ENCODE results near the gene TRPM4. TPM values are rescaled to one million over a fixed set of nuclear protein-coding genes. Genes with fewer than 3 reads are reported as not detected.
A peak's percentile ranks its signal among the peaks of the same experiment; 100 is the strongest.
"Not testable (repeated sequence)": the region's sequence is repeated elsewhere in the genome, so short reads cannot be mapped to it uniquely, and the experiment has no call there.

TRPM4 gene
- total RNA-seq, 6 experiments from 2014 or later, result 9.2 to 31.1 (median 14.3) TPM

DNA sequence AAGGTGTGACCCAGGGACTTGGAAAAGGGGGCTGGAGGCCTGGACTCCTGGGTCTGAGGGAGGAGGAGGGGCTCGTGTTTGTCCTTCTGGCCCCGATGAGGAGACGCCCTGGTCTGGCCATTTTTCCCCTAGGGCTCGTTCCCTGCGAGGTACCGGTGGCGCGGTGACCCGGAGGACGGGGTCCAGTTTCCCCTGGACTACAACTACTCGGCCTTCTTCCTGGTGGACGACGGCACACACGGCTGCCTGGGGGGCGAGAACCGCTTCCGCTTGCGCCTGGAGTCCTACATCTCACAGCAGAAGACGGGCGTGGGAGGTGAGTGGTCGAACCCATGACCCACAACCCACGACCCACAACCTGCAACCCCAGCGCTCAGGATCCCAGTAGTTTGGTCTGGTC, 10.8 kb downstream of the TRPM4 start:
- Histone ChIP-seq H3K27ac (no peak overlapping the region), H3K9me3 (no peaks in the 10 kb centered on the region), H3K4me3 (no peak overlapping the region), H3K4me1 (peaks cover 0 to 8% (median 0%) of the 10 kb centered on the region in 4 donors), H3K27me3 (no peaks in the 10 kb centered on the region), H3K36me3 (no peaks in the 10 kb centered on the region)
- TF ChIP-seq CTCF (IDR thresholded peaks at IDR 0.05) (no peak), POLR2A (IDR thresholded peaks at IDR 0.05) (no peak)
- ATAC-seq, result no peak
- intact Hi-C loops (cut with DNase I), result no loop called here
- 91% methylated on average over 4 of the region's 23 CpGs for WGBS (ENCODE audit: insufficient coverage, low coverage, low lambda C conversion rate, missing lambda C conversion rate)
- no peak for DNase-seq

- Histone ChIP-seq H3K4me3 (no peak overlapping the region), H3K9me3 (no peaks in the 10 kb centered on the region), H3K27me3 (no peaks in the 10 kb centered on the region), H3K4me1 (peaks cover 0 to 8% (median 0%) of the 10 kb centered on the region in 4 donors), H3K27ac (no peak overlapping the region), H3K36me3 (no peaks in the 10 kb centered on the region)
- intact Hi-C loops (cut with DNase I), result no loop called here
- WGBS (ENCODE audit: insufficient coverage, low coverage, low lambda C conversion rate, missing lambda C conversion rate), result 92% methylated on average over 2 of the region's 2 CpGs
- DNase-seq, result no peak
- TF ChIP-seq CTCF (IDR thresholded peaks at IDR 0.05), result no peak
- TF ChIP-seq POLR2A (IDR thresholded peaks at IDR 0.05), result no peak
- ATAC-seq, result no peak
Observed at GRCh38 chr19:49173198-49173597, 15.6 kb downstream of the TRPM4 start.

DNA sequence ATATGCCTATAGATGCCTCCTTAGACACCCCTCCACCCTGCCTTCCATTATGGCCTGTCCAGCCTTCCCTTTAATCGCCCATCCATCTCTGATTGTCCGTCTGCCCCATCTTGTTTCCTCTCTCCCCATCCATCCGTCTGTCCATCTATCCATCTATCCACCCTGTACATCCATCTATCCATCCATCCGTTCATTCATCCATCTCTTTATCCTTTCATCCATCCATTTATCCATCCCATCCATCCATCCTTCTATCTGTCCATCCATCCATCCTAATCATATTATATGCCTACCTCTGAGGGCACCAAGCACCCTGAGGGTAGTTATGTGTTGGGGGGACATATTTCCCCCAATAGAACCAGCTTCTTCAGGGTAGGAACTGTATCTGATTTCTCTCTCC, 23.1 kb downstream of the TRPM4 start:
- intact Hi-C loops (cut with DNase I), result no loop called here
- no peaks in the 10 kb centered on the region for H3K36me3 ChIP-seq
- no peak for TF ChIP-seq POLR2A (IDR thresholded peaks at IDR 0.05)
- ATAC-seq (no peak), DNase-seq (no peak)
- H3K4me1 ChIP-seq, result no peaks in the 10 kb centered on the region
- no peak overlapping the region for H3K27ac ChIP-seq
- no peak overlapping the region for H3K4me3 ChIP-seq
- H3K9me3 ChIP-seq, result no peaks in the 10 kb centered on the region
- no peaks in the 10 kb centered on the region for H3K27me3 ChIP-seq
- WGBS (ENCODE audit: insufficient coverage, low coverage, low lambda C conversion rate, missing lambda C conversion rate), result 82% methylated on average over 4 of the region's 4 CpGs

DNA sequence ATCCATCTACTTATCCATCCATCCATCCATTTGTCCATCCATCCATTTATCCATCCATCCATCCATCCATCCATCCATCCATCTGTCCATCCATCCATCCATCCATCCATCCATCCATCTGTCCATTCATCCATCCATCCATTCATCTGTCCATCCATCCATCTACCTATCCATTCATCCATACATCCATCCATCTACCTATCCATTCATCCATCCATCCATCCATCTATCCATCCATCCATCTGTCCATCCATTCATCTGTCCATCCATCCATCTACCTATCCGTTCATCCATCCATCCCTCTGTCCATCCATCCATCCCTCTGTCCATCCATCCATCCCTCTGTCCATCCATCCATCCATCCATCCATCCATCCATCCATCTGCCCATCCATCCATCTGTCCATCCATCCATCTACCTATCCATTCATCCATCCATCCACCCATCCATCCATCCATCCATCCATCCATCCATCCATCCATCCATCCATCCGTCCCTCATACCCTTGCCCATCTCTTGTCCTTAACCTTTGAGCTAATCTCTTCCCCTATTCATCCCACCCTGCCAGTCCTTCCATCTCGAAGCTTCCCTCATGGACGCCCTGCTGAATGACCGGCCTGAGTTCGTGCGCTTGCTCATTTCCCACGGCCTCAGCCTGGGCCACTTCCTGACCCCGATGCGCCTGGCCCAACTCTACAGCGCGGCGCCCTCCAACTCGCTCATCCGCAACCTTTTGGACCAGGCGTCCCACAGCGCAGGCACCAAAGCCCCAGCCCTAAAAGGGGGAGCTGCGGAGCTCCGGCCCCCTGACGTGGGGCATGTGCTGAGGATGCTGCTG, 24.6 kb downstream of the TRPM4 start:
- 79% methylated on average over 5 of the region's 20 CpGs for WGBS (ENCODE audit: insufficient coverage, low coverage, low lambda C conversion rate, missing lambda C conversion rate)
- H3K27ac ChIP-seq; ATAC-seq; intact Hi-C loops (cut with DNase I); H3K9me3 ChIP-seq; H3K36me3 ChIP-seq; H3K4me3 ChIP-seq; H3K4me1 ChIP-seq; H3K27me3 ChIP-seq; DNase-seq: not testable (repeated sequence)

DNA sequence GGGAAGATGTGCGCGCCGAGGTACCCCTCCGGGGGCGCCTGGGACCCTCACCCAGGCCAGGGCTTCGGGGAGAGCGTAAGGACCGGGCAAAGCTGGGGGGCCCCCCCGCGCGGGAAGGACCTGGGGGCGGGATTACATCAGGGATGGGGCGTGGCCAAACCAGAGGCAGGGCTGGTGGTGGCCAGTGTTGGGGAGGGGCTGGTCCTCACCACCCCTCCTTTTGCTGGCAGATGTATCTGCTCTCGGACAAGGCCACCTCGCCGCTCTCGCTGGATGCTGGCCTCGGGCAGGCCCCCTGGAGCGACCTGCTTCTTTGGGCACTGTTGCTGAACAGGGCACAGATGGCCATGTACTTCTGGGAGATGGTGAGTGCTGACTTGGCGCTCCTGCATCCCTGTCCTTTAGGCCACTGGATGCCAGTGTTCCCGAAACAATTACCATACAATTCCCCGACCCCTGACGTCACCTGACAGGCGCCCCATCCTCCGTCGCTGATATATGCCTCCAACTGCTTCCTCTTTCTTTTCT, 25.3 kb downstream of the TRPM4 start:
- no peaks in the 10 kb centered on the region for H3K4me1 ChIP-seq
- WGBS (ENCODE audit: insufficient coverage, low coverage, low lambda C conversion rate, missing lambda C conversion rate), result no CpG with 5 or more reads among the region's 26 CpGs
- no peaks in the 10 kb centered on the region for H3K9me3 ChIP-seq
- H3K4me3 ChIP-seq, result no peak overlapping the region
- ATAC-seq, result peak in 1 of 4 donors; percentile 40
- no peak for DNase-seq
- H3K36me3 ChIP-seq, result no peaks in the 10 kb centered on the region
- intact Hi-C loops (cut with DNase I), result no loop called here
- no peaks in the 10 kb centered on the region for H3K27me3 ChIP-seq
- TF ChIP-seq CTCF (IDR thresholded peaks at IDR 0.05), result no peak
- no peak for TF ChIP-seq POLR2A (IDR thresholded peaks at IDR 0.05)
- no peak overlapping the region for H3K27ac ChIP-seq
